HepG2 (cell line): Measurements from ENCODE around the gene UPK1A. TPM values are rescaled to one million over a fixed set of nuclear protein-coding genes. Genes with fewer than 3 reads are reported as not detected.

Experiments
- ATAC-seq: fragments of 200-7000 bp; cut with Tn5 transposase; 3 replicates; pipeline ENCODE4 v1.9.1; 2020; ENCODE audit warnings: mild to moderate bottlenecking, moderate library complexity
- BruUV-seq: library from RNA; stranded (reverse); fragments of 400-500 nt; replicated peaks from 2 replicates; lab custom pipeline; 2021; lab: Mats Ljungman, UMichigan
- CTCF ChIA-PET: fragments of 300-600 bp; formaldehyde crosslinking; extraction: SDS; loops from one replicate; lab custom pipeline; 2021; ENCODE audit warnings: low total read pairs, inconsistent platforms, low intra/inter-chr PET ratio; lab: Yijun Ruan, JAX
- POLR2A ChIA-PET: fragments of 350-600 bp; sonication (Branson Sonifier 250); formaldehyde crosslinking; loops from one replicate; lab custom pipeline; 2020; ENCODE audit warnings: antibody characterized with exemption, inconsistent platforms; lab: Yijun Ruan, JAX
- DNase-seq: peaks from one replicate; pipeline ENCODE4 v3.0.0-alpha.2; 2015; ENCODE audit warnings: low spot score
- FAIRE-seq: peaks from 3 replicates; lab custom pipeline; 2011; peaks lifted over from hg19 to GRCh38; lab: Jason Lieb, UNC
- H2AFZ ChIP-seq: one replicate; pipeline ENCODE4 v1.6.1; 2011; ENCODE audit warnings: low read length, inconsistent platforms
- H3K27ac ChIP-seq: fragments of 300-600 bp; 3 replicates; pipeline ENCODE4 v1.8.0; 2011; ENCODE audit warnings: mixed run types, mild to moderate bottlenecking, mixed read lengths, low read length, inconsistent platforms; ENCODE audit not compliant: insufficient read depth; ENCODE audit errors: extremely low read length
- H3K27me3 ChIP-seq, 2 experiments: fragments of 200-600 bp in 1 of 2; 2 replicates in 1 of 2; 3 replicates in 1 of 2; pipeline versions ENCODE4 v1.6.0 to v1.8.0; 2011; ENCODE audit warnings: low read length in 2 of 2, mild to moderate bottlenecking in 2 of 2, moderate library complexity in 2 of 2, inconsistent platforms in 1 of 2; ENCODE audit not compliant: insufficient read depth in 2 of 2, control insufficient read depth in 1 of 2
- H3K36me3 ChIP-seq, 2 experiments: fragments of 200-600 bp in 1 of 2; replicated peaks in 1 of 2; 2 replicates in 1 of 2; 3 replicates in 1 of 2; pipeline versions ENCODE4 v1.5.1 to v1.8.0; 2011; ENCODE audit warnings: low read length in 2 of 2, inconsistent platforms in 1 of 2; ENCODE audit not compliant: insufficient read depth in 2 of 2, control insufficient read depth in 1 of 2
- H3K4me1 ChIP-seq: 2 replicates; pipeline ENCODE4 v1.5.1; 2012; ENCODE audit warnings: low read length, inconsistent platforms; ENCODE audit not compliant: insufficient read depth
- H3K4me2 ChIP-seq: 2 replicates; pipeline ENCODE4 v1.6.0; 2011; ENCODE audit warnings: low read depth, low read length, inconsistent platforms
- H3K4me3 ChIP-seq, 3 experiments: fragments of 200-600 bp in 1 of 3; sonication (generic), shearing (Covaris generic) in 1 of 3; replicated peaks in 1 of 3; 2 replicates each; pipeline ENCODE4 v1.5.1; 2011 to 2016; ENCODE audit warnings: low read length in 3 of 3, inconsistent platforms in 2 of 3, low read depth in 2 of 3, mild to moderate bottlenecking in 2 of 3, control low read depth in 1 of 3, mixed read lengths in 1 of 3; ENCODE audit not compliant: insufficient read depth in 1 of 3
- H3K79me2 ChIP-seq: one replicate; pipeline ENCODE4 v1.6.1; 2011; ENCODE audit warnings: low read length, inconsistent platforms; ENCODE audit not compliant: insufficient read depth
- H3K9ac ChIP-seq: 2 replicates; pipeline ENCODE4 v1.6.0; 2011; ENCODE audit warnings: mild to moderate bottlenecking, low read depth, low read length, inconsistent platforms; ENCODE audit not compliant: insufficient read depth
- H3K9me3 ChIP-seq: 2 replicates; pipeline ENCODE4 v1.5.1; 2012; ENCODE audit warnings: mild to moderate bottlenecking, low read length
- H4K20me1 ChIP-seq: 2 replicates; pipeline ENCODE4 v1.6.0; 2011; ENCODE audit warnings: inconsistent platforms, mild to moderate bottlenecking, low read length, moderate library complexity; ENCODE audit not compliant: insufficient read depth
- AGO2 ChIP-seq: fragments of 200-400 bp; formaldehyde crosslinking; optimal IDR thresholded peaks from 2 replicates; pipeline ENCODE3; 2017; ENCODE audit warnings: mild to moderate bottlenecking, low read depth, low read length, moderate library complexity
- AKAP8 ChIP-seq: sonication (generic); formaldehyde crosslinking; IDR thresholded peaks from 2 replicates; pipeline ENCODE4 v1.5.1; 2020; ENCODE audit warnings: mild to moderate bottlenecking, missing genetic modification reagents
- DR1 ChIP-seq: sonication (generic); formaldehyde crosslinking; IDR thresholded peaks from 2 replicates; pipeline ENCODE4 v1.8.0; 2021; ENCODE audit warnings: mild to moderate bottlenecking, missing genetic modification reagents, inconsistent platforms
- HNRNPLL ChIP-seq: fragments of 200-400 bp; formaldehyde crosslinking; IDR thresholded peaks from 2 replicates; pipeline ENCODE4 v1.6.1; 2017; ENCODE audit warnings: mild to moderate bottlenecking, low read depth, low read length; ENCODE audit not compliant: poor library complexity, severe bottlenecking
- JDP2 ChIP-seq: sonication (generic); formaldehyde crosslinking; IDR thresholded peaks from 2 replicates; pipeline ENCODE4 v1.8.1; 2022; ENCODE audit warnings: missing genetic modification reagents, borderline replicate concordance
- NR2F2 ChIP-seq: IDR thresholded peaks from 2 replicates; pipeline ENCODE4 v1.6.1; 2012; ENCODE audit warnings: low read depth, inconsistent platforms, borderline replicate concordance
- ONECUT2 ChIP-seq: sonication (generic); formaldehyde crosslinking; IDR thresholded peaks from 2 replicates; pipeline ENCODE4 v1.4.0; 2020; ENCODE audit warnings: missing genetic modification reagents
- RBFOX2 ChIP-seq: fragments of 200-400 bp; formaldehyde crosslinking; IDR thresholded peaks from 2 replicates; pipeline ENCODE4 v1.6.1; 2017; ENCODE audit warnings: low read depth, mild to moderate bottlenecking, low read length
- TFDP2 ChIP-seq: sonication (generic); formaldehyde crosslinking; IDR thresholded peaks from 2 replicates; pipeline ENCODE4 v1.4.0; 2020; ENCODE audit warnings: missing genetic modification reagents
- WGBS: methylation state at CpG from one replicate; pipeline ENCODE4 v1.1.6; 2017; ENCODE audit warnings: low lambda C conversion rate; 5-methylcytosine and 5-hydroxymethylcytosine counted together
- in situ Hi-C: cut with HindIII; loops from 2 replicates; pipeline ENCODE4 v1.10.0; 2017; ENCODE audit warnings: low pct_unique_long_range_greater_than_20kb; ENCODE audit not compliant: extremely low pct_ligation_motif_present
- intact Hi-C: fragments of 100-400 bp; cut with micrococcal nuclease; formaldehyde crosslinking; loops from one replicate; pipeline ENCODE4 v1.10.0; 2022; ENCODE audit not compliant: unreplicated experiment
- polyA plus RNA-seq, 8 experiments: library from polyadenylated mRNA; depleted of rRNA in 3 of 8; stranded (reverse) in 7 of 8; unstranded in 1 of 8; fragments of >200 nt; fragmentation: Illumina TruSeq in 4 of 8; extraction: Trizol in 4 of 8; gene quantifications; 2 replicates each; pipeline versions ENCODE4 v1.2.1 to v1.2.3, GENCODE V29; 2011 to 2016; ENCODE audit warnings: low read depth in 4 of 8, missing spikeins in 1 of 8, mixed read lengths in 1 of 8; ENCODE audit not compliant: insufficient read depth in 1 of 8
- total RNA-seq, 5 experiments: library from RNA; depleted of rRNA; stranded (reverse); fragments of >200 nt; fragmentation: Illumina TruSeq; extraction: Trizol; gene quantifications; 2 replicates each; pipeline ENCODE4 v1.2.3, GENCODE V29; 2016; ENCODE audit warnings: low read depth in 1 of 5
- TF ChIP-seq, protein P1 (sequence below): sonication (generic); formaldehyde crosslinking; IDR thresholded peaks from 2 replicates; pipeline ENCODE4 v1.9.0; 2021; ENCODE audit warnings: mild to moderate bottlenecking, missing genetic modification reagents
- TF ChIP-seq, protein P2 (sequence below): sonication (generic); formaldehyde crosslinking; IDR thresholded peaks from 2 replicates; pipeline ENCODE4 v1.4.0; 2020; ENCODE audit warnings: mild to moderate bottlenecking, missing genetic modification reagents

Gene UPK1A
- total and polyA plus RNA-seq, 2 of the 13 experiments (the other 11 are each of a cell fraction or from before 2014, with no cell fraction given): 2.9 TPM; not detected in 1

GRCh38 chr19:35720648-35721047 is 54.3 kb downstream of the UPK1A start:
- Histone ChIP-seq H3K4me2 (no peak overlapping the region), H3K27me3 (no peaks in the 10 kb centered on the region), H3K4me3 (no peak overlapping the region), H3K4me1 (peaks cover 17% of the 10 kb centered on the region), H2AFZ (no peak overlapping the region), H4K20me1 (peaks cover 8% of the 10 kb centered on the region), H3K36me3 (peaks cover 29 to 51% of the 10 kb centered on the region in 2 experiments), H3K79me2 (peaks cover 21% of the 10 kb centered on the region), H3K9ac (no peak overlapping the region), H3K9me3 (no peaks in the 10 kb centered on the region), H3K27ac (no peak overlapping the region)
- no TSS peak for BruUV-seq
- CTCF ChIA-PET: no interaction called here
- WGBS: over 99% methylated on average over 17 of the region's 17 CpGs
- POLR2A ChIA-PET: interaction anchor here (4.6 kb wide), 1 partner anchor 18 kb away, joined by 69 read pairs; no protein-coding TSS in a partner anchor
- DNase-seq (no peak), FAIRE-seq (no peak)
- in situ Hi-C loops: no loop called here
- TF ChIP-seq DR1 (CRISPR knock-in tag) (no peak), HNRNPLL (peak; percentile 3)
- TF ChIP-seq, all 625 proteins: peak for 1
- ATAC-seq: no peak
- intact Hi-C loops: no loop called here

DNA sequence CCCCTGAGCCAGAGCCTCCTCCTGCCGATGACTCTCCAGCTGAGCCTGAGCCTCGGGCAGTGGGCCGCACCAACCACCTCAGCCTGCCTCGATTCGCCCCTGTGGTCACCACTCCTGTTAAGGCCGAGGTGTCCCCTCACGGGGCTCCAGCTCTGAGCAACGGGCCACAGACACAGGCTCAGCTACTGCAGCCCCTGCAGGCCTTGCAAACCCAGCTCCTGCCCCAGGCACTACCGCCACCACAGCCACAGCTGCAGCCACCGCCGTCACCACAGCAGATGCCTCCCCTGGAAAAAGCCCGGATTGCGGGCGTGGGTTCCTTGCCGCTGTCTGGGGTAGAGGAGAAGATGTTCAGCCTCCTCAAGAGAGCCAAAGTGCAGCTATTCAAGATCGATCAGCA is 55.1 kb downstream of the UPK1A start:
- Histone ChIP-seq H3K27ac (no peak overlapping the region), H3K79me2 (peaks cover 21% of the 10 kb centered on the region), H3K9me3 (no peaks in the 10 kb centered on the region), H2AFZ (no peak overlapping the region), H3K4me3 (no peak overlapping the region), H3K4me1 (peaks cover 10% of the 10 kb centered on the region), H4K20me1 (peaks cover 8% of the 10 kb centered on the region), H3K36me3 (peaks cover 36 to 58% of the 10 kb centered on the region in 2 experiments), H3K27me3 (no peaks in the 10 kb centered on the region), H3K4me2 (no peak overlapping the region), H3K9ac (no peak overlapping the region)
- ATAC-seq (no peak), FAIRE-seq (no peak), DNase-seq (no peak)
- CTCF ChIA-PET: no interaction called here
- no TSS peak for BruUV-seq
- no peak for TF ChIP-seq JDP2 (CRISPR knock-in tag)
- TF ChIP-seq, protein P1, sequence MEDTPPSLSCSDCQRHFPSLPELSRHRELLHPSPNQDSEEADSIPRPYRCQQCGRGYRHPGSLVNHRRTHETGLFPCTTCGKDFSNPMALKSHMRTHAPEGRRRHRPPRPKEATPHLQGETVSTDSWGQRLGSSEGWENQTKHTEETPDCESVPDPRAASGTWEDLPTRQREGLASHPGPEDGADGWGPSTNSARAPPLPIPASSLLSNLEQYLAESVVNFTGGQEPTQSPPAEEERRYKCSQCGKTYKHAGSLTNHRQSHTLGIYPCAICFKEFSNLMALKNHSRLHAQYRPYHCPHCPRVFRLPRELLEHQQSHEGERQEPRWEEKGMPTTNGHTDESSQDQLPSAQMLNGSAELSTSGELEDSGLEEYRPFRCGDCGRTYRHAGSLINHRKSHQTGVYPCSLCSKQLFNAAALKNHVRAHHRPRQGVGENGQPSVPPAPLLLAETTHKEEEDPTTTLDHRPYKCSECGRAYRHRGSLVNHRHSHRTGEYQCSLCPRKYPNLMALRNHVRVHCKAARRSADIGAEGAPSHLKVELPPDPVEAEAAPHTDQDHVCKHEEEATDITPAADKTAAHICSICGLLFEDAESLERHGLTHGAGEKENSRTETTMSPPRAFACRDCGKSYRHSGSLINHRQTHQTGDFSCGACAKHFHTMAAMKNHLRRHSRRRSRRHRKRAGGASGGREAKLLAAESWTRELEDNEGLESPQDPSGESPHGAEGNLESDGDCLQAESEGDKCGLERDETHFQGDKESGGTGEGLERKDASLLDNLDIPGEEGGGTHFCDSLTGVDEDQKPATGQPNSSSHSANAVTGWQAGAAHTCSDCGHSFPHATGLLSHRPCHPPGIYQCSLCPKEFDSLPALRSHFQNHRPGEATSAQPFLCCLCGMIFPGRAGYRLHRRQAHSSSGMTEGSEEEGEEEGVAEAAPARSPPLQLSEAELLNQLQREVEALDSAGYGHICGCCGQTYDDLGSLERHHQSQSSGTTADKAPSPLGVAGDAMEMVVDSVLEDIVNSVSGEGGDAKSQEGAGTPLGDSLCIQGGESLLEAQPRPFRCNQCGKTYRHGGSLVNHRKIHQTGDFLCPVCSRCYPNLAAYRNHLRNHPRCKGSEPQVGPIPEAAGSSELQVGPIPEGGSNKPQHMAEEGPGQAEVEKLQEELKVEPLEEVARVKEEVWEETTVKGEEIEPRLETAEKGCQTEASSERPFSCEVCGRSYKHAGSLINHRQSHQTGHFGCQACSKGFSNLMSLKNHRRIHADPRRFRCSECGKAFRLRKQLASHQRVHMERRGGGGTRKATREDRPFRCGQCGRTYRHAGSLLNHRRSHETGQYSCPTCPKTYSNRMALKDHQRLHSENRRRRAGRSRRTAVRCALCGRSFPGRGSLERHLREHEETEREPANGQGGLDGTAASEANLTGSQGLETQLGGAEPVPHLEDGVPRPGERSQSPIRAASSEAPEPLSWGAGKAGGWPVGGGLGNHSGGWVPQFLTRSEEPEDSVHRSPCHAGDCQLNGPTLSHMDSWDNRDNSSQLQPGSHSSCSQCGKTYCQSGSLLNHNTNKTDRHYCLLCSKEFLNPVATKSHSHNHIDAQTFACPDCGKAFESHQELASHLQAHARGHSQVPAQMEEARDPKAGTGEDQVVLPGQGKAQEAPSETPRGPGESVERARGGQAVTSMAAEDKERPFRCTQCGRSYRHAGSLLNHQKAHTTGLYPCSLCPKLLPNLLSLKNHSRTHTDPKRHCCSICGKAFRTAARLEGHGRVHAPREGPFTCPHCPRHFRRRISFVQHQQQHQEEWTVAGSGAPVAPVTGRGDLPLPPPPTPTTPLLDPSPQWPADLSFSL (CRISPR knock-in tag): no peak
- peak; percentile 68 for TF ChIP-seq RBFOX2
- TF ChIP-seq ONECUT2 (CRISPR knock-in tag): no peak
- TF ChIP-seq TFDP2 (CRISPR knock-in tag): no peak
- TF ChIP-seq, protein P2, sequence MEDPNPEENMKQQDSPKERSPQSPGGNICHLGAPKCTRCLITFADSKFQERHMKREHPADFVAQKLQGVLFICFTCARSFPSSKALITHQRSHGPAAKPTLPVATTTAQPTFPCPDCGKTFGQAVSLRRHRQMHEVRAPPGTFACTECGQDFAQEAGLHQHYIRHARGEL (CRISPR knock-in tag): no peak
- no peak for TF ChIP-seq NR2F2
- peak; percentile 62 for TF ChIP-seq AGO2
- TF ChIP-seq AKAP8: no peak
- in situ Hi-C loops: no loop called here
- POLR2A ChIA-PET: interaction anchor here (4.6 kb wide), 1 partner anchor 18 kb away, joined by 69 read pairs; no protein-coding TSS in a partner anchor
- intact Hi-C loops: no loop called here
- 98% methylated on average over 10 of the region's 16 CpGs for WGBS
